Fibroblast of lung (primary cell): ENCODE data around the gene PROX2.

Experiments
- EZH2 ChIP-seq: IDR thresholded peaks from 2 replicates; pipeline ENCODE4 v1.5.1; 2012; ENCODE audit warnings: low read length, control low read depth, mild to moderate bottlenecking; ENCODE audit errors: missing control alignments
- TF ChIP-seq, protein P1 (sequence below), 2 donors: IDR thresholded peaks in 1 of 2; conservative IDR thresholded peaks in 1 of 2; 1 replicate in 1 of 2; 2 replicates in 1 of 2; pipeline ENCODE4 v1.5.1; 2011 to 2012; ENCODE audit warnings: low read length in 2 of 2, control low read depth in 1 of 2, inconsistent platforms in 1 of 2, low read depth in 1 of 2, mild to moderate bottlenecking in 1 of 2

GRCh38 chr14:74906925-74907521, 31.1 kb upstream of the PROX2 start:
- TF ChIP-seq, protein P1, sequence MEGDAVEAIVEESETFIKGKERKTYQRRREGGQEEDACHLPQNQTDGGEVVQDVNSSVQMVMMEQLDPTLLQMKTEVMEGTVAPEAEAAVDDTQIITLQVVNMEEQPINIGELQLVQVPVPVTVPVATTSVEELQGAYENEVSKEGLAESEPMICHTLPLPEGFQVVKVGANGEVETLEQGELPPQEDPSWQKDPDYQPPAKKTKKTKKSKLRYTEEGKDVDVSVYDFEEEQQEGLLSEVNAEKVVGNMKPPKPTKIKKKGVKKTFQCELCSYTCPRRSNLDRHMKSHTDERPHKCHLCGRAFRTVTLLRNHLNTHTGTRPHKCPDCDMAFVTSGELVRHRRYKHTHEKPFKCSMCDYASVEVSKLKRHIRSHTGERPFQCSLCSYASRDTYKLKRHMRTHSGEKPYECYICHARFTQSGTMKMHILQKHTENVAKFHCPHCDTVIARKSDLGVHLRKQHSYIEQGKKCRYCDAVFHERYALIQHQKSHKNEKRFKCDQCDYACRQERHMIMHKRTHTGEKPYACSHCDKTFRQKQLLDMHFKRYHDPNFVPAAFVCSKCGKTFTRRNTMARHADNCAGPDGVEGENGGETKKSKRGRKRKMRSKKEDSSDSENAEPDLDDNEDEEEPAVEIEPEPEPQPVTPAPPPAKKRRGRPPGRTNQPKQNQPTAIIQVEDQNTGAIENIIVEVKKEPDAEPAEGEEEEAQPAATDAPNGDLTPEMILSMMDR (conservative IDR thresholded peaks at IDR 0.05 in 1 of 2, IDR thresholded peaks at IDR 0.05 in 1 of 2; ENCODE audit: low read depth in 1 of 2, low read length in 2 of 2), result no peak
- TF ChIP-seq EZH2, result no peak
